Daoy (cell line): ENCODE measurements around the gene ID1. TPM values are rescaled to one million over a fixed set of nuclear protein-coding genes. Genes with fewer than 3 reads are reported as not detected.
"Not testable (repeated sequence)": the region's sequence is repeated elsewhere in the genome, so short reads cannot be mapped to it uniquely, and the experiment has no call there.

Experiments used
- DNase-seq: peaks from one replicate; pipeline ENCODE4 v3.0.0-alpha.2; 2015; ENCODE audit warnings: low read depth
- total RNA-seq: library from RNA; depleted of rRNA; stranded (reverse); fragments of >200 nt; shearing (Covaris generic); gene quantifications from 2 replicates; pipeline ENCODE4 v1.2.3, GENCODE V29; 2014; rRNA removed

The ID1 gene
- total RNA-seq, 1 experiment from 2014 or later: 327 TPM

DNA sequence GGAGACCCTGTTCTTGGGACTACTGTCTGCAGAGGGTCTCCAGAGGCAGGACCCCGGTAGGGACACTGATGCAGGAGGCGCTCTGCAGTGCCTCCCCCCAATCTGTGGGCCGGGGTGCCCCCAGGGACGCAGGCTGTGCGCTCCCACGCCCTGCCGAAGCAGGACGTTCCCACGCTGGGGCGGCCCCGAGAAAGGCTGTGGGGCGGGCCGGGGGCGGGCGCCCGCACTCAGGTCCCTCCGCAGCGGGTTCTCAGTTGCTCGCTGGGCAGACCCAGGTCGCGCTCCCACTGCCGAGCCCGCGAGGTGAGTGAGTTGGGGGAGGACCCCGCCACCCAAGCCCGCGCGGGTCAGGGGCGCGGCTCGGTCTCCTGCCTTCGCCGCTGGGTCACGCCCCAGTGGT is 32.6 kb downstream of the ID1 start, which contains the start of gene COX4I2:
Gene COX4I2, plus strand, starts transcription at position 253 of the 400 bp plus-strand sequence. CDS start 1,106 bp downstream, outside the sequence.
- DNase-seq: no peak

DNA sequence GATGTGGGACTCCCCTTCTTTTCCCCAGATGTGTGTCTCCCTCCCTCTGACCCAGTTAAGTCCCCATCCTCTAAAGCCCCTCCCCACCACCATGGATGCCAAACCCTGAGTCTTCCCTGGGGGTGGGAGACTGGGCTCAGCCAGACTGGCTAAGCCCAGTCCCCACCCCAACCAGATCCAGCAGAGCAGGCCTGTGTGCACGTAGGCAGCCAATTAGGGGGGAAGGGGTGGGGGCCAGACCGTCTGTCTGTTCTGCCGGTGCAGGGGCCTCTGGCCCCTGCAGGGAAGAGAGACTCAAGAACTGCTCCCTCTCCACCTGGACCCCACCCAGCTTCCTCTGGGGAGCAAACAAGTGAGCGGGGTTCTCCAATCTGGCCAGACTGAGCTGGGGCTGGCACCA is 33.2 kb downstream of the ID1 start:
- no peak for DNase-seq

DNA sequence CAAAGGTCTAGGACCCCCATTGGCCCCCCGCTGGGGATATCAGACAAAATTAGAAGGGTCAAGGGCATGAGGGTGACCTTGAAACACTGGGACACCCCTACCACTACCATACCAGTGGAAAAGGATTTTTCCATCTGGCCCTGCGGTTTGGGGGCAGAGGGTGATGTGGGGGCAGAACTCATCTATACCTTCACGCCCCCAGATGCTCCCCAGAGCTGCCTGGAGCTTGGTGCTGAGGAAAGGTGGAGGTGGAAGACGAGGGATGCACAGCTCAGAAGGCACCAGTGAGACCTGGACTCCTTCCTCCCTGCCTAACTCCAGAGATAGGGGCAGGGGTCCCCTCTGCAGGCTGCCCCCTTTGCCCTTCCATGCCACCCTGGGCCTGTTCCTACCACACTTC is 33.7 kb downstream of the ID1 start:
- no peak for DNase-seq

DNA sequence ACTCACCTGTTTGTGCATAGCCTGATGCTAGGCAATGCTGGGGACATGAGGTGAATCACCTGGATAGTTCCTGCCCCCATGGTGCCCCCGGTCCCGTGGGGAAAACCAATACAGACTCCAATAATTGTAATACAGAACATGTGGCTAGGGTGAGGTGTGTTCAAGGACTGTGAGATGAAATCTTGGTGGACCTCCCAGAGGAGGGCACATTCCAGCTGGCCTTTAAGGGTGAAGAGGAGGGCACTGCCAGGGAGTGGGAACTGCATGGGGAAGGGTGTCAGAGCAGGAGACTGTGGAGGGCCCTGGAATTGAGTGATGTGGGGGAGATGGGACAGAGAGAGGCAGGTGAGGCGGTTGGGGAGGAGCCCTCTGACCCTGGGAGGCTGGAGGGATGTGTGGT is 35.2 kb downstream of the ID1 start:
- DNase-seq: no peak

DNA sequence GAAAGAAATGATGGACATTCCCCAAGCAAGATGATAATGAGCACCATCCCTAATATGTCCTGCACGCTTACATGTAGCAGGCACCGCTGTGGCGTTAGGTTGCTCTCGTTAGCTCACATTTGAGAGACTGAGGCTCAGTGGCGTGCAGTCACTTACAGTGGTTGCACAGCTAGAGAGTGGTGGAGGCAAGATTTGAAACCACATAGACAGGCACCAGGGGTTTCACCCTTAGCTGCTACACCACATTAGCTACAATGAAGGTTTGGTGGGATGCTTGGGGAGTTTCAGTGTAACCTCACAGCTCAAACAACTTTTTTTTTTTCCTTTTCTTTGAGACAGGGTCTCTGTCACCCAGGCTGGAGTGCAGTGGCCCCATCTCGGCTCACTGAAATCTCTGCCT is 36.3 kb downstream of the ID1 start:
- no peak for DNase-seq

DNA sequence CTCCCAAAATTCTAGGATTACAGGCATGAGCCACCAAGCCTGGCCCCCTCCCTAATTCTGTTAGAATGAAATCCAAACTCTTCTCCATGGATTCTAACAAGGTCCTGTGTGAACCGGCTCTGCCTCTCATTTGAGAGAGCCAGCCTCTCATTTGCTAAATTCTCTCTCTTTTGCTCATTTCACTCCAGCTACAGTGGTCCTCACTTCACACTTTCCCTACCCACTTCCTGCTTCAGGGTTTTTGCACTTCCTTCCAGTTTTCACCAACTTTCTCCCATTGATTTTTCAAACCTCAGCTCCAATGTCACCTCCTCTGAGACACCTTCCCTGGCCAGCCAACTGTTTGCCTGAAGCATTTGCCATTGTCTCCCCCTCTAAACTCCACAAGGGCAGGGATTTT is 37.7 kb downstream of the ID1 start:
- DNase-seq: no peak

DNA sequence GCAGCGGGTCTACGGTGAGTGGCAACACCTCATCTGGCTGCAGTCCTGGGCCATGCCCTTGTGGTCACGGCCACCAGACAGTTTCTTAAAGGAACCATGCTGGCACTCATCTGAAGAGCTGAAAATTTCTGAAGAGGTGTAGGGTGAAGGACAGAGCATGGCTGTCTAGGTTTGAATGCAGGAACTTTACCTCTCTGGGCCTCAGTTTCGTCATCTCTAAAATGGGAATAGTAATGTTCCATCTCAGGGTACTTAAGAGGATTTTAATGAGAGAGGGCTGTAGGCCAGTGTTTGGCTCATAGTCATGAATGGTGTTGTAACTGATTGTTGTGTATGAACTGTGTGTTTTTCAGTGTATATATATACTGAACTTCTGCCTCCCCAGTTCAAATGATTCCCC is 38.4 kb downstream of the ID1 start:
- no peak for DNase-seq

DNA sequence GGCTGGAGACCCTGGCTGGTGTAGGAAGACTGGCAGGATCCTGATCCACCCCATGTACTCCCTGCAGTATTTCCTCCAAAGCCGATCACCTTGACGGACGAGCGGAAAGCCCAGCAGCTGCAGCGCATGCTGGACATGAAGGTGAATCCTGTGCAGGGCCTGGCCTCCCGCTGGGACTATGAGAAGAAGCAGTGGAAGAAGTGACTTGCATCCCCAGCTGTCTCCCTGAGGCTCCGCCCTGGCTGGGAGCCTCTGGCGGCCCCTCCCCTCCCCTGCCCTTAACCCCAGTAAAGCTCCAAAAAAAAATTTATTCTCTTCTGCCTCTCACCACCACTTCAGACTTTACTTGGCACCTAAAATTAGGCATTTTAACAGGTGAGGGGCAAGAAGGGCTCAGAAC is 39.6 kb downstream of the ID1 start:
- DNase-seq: no peak

DNA sequence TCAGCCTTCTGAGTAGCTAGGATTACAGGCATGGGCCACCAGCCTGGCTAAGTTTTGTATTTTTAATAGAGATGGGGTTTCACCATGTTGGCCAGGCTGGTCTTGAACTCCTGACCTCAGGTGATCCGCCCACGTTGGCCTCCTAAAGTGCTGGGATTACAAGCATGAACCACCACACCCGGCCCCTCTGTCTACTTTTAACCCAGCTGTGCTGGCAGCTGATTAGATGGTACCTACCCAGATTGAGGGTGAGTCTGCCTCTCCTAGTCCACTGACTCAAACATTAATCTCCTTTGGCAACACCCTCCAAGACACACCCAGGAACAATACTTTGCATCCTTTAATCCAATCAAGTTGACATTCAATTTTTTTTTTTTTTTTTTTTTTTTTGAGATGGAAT is 43.0 kb downstream of the ID1 start:
- DNase-seq: not testable (repeated sequence)

DNA sequence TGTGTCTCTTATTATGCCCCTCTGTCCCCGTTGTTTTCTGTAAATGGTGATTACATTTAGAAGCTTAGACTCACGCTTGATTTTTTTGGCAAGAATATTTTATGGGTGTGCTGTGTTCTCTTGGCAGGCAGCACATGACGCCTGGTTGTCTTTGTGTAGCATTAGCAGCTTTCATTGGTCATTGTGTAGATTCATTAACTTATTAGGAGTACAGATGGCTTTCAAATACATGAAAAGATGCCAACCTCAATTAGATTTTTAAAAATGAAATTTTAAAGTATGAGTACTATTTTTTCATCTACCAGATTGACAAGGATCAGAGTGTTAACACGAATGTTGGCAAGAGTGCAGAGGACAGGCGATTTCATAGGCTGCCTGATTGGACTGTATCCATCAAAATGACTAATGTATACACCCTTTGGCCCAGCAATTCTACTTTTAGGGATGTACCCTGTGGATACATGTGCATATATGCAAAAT is 47.9 kb downstream of the ID1 start:
- no peak for DNase-seq

DNA sequence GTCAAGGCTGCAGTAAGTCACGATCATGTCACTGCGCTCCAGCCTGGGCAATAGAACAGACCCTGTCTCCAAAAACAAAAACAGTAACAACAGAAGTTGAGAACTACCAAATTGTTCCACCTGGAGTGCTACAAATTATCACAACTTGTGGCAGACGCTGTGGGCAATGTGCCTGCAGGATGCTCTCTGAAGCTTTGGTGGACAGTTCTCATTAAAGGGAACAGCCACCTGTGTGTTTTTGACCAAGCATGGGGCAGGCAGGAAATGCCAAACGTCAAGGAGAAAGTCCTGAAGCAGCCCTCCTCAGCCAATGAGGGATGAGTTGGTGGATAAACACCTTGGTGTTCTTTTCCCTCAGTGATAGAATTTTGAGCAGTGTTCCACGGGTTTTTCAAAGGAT is 48.5 kb downstream of the ID1 start:
- DNase-seq: no peak

DNA sequence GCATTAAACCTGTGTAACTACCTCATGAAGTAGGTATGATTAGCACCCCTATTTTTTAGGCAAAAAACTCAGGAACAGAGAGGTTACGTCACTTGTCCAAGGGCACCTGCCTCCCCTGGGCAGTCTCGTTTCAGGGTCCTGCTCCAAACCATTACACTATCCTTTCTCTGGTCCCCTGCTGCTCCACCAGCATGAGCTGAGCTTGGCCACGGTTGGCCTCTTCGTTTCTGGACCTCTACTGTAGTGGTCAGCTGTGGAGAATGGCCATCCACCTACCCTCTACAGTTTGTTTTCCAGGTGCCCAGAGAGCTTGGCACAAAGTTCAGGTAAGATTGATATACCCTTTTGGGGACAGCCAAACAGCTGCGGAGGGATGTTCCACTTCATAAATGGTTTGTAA is 49.4 kb downstream of the ID1 start:
- DNase-seq: no peak

Other genes with a start within 250 kb of the ID1 start
- gene DEFB118, start 236.7 kb upstream of the ID1 start, total RNA-seq: not detected in 2 replicates
- gene DEFB119, start 214.7 kb upstream of the ID1 start, total RNA-seq: not detected in 2 replicates
- not detected in 2 replicates for gene DEFB121, start 199.1 kb upstream of the ID1 start, total RNA-seq
- not detected in 2 replicates for gene DEFB123, start 164.7 kb upstream of the ID1 start, total RNA-seq
- not detected in 2 replicates for gene DEFB124, start 130.2 kb upstream of the ID1 start, total RNA-seq
- not detected in 2 replicates for gene REM1, start 130.0 kb upstream of the ID1 start, total RNA-seq
- gene HM13, start 90.8 kb upstream of the ID1 start, total RNA-seq: 25.7 and 34.8 TPM in 2 replicates
- gene COX4I2, start 32.6 kb downstream of the ID1 start, total RNA-seq: not detected in 2 replicates
- 49.1 and 55.1 TPM in 2 replicates for gene BCL2L1, start 117.6 kb downstream of the ID1 start, total RNA-seq
- 222 and 237 TPM in 2 replicates for gene TPX2, start 134.0 kb downstream of the ID1 start, total RNA-seq
- gene MYLK2, start 214.1 kb downstream of the ID1 start, total RNA-seq: 3.0 and 3.4 TPM in 2 replicates
- 2.0 and 3.6 TPM in 2 replicates for gene FOXS1, start 240.3 kb downstream of the ID1 start, total RNA-seq